DMS153 treated with DMSO at 0.1 percent for 48 hours (cell line): ENCODE results near the gene ARHGEF28.

Experiments used
- DNase-seq: peaks from one replicate; lab custom pipeline; 2025; ENCODE audit not compliant: unreplicated experiment; lab: John Stamatoyannopoulos, UW

ARHGEF28 gene

DNA sequence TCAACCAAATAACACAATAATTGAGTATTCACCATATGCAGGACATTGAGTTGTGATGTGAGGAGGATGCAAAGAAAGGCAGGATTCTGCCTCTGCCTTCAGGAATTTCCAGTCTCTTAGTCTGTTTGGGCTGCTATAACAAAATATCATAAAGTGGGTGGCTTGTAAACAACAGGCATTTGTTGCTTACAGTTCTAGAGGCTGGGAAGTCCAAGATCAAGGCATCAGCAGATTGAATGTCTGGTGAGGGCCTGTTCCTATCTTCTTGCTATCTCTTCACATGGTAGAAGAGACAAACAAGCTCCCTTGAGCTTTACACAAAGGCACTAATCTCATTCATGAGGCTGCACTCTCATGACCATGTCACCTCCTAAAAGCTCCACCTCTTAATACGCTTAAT lies 360.7 kb downstream of the ARHGEF28 start:
- DNase-seq: no peak

GRCh38 chr5:73987915-73988314 lies 361.9 kb downstream of the ARHGEF28 start:
- DNase-seq: no peak

GRCh38 chr5:73989956-73990355 lies 364.0 kb downstream of the ARHGEF28 start:
- DNase-seq: no peak
